GM21423 (cell line): ENCODE measurements around the gene PRELID1.
"Not testable (repeated sequence)": the region's sequence is repeated elsewhere in the genome, so short reads cannot be mapped to it uniquely, and the experiment has no call there.

Source experiments
- ATAC-seq: cut with Tn5 transposase; IDR thresholded peaks from one replicate; pipeline ENCODE4 v1.9.1; 2021; ENCODE audit warnings: mild to moderate bottlenecking, moderate library complexity; ENCODE audit not compliant: unreplicated experiment

Gene PRELID1

DNA sequence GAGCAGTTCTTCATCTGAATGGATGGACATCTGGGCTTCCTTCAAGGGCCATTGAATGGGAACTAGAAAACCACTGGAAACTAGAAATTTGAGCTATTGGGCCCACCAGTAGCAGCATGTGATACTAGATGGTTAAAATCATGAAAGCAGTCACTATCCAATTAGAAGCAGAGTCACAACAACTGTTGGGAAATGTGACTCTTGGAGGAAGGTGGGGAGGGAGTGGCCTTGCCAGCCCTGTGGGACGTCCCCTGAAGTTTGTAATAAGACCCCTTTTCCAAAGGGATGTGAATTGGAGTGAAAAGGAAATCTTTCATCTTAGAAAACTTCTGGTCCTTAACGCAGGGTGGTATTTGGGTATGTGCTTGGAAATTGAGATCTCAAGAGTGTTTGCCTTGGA, 5.7 kb upstream of the PRELID1 start:
- no peak for ATAC-seq

GRCh38 chr5:177299697-177300096, 3.9 kb upstream of the PRELID1 start:
- no peak for ATAC-seq

DNA sequence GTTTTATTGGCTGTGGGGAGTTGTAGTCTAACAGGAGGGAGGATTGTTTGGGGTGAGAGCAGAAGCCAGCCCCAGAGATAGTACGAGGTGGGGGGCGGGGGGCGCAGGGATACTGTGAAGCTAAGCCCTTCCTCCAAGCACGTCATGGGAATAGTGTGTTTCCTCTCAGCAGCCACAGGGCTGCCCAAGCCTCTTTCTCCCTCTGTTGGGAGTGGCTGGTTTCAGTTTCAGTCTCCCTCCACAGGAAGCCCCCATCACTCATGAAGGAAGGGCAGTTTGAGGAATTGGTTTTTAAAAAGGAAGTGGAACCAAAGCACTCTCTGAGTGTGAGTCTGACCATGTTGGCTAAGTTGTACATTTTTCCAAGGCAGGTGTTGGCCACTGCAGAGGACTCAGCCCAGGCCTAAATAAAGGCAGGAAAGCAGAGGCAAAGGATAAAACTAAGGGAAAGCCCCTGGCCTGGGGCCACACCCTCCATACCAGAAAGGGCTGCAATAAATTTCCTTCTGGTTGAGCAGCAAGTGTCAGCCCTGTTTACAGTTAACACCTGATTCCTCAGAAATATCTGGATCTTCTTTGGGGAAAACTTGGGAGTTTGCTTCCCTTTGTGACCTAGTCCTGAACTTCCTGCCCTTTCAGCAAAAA, 3.2 kb upstream of the PRELID1 start:
- ATAC-seq = peak; percentile 52

DNA sequence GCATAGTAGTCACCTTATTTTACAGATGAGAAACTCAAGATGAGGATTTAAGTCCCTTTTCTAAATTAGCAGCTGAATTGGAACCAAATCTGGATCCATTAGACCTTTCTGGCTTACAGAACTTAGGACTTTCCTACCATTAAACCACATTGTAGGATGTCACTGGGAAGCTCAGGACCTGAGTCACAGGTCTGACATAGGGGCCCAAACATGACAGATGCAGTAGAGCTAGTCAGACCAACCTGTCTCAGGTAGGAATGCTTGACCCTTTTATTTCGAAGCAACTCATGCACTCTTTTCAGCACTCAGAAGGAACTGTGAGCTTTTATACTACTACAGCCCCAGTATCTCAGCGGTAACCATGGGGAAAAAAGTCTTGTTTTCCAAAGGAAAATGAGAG, 2.6 kb upstream of the PRELID1 start:
- no peak for ATAC-seq

DNA sequence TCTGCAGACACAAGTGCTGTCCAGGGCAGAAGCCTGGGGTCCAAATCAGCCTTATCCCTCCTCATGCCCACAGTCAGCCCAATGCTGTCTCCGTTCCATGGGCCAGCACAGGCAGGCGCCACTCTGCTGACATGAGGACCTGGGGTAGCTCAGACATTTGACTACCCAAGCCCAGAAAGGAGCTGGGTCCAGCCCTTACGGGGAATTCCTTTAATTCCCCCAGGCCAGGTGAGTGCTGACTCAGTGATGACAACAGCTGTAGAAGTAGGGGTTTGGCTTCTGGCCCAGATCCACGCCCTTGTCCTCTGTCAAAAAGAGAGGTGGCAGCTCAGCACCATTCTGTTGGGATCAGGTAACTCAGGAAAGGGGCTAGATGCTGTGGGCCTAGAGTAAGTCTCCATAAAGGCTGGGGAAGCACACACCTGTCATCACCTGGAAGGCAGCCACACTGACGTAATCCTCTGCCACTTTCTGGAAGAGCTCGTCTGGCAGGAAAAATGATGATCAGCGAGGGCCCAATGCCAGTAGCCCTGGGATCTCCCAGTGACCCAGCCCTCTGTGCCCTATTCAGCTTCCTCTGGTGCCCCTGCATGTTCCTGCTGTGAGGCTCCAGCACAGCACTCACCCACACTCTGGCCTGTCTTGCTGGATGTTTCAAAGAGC, 2.0 kb upstream of the PRELID1 start:
- ATAC-seq = no peak

- ATAC-seq = no peak
Observed at GRCh38 chr5:177302354-177303110, 1.1 kb upstream of the PRELID1 start.

- no peak for ATAC-seq
Observed at GRCh38 chr5:177303925-177304391, 359 bp downstream of the PRELID1 start.

- ATAC-seq = no peak
Observed at GRCh38 chr5:177304392-177305119, 957 bp downstream of the PRELID1 start.

DNA sequence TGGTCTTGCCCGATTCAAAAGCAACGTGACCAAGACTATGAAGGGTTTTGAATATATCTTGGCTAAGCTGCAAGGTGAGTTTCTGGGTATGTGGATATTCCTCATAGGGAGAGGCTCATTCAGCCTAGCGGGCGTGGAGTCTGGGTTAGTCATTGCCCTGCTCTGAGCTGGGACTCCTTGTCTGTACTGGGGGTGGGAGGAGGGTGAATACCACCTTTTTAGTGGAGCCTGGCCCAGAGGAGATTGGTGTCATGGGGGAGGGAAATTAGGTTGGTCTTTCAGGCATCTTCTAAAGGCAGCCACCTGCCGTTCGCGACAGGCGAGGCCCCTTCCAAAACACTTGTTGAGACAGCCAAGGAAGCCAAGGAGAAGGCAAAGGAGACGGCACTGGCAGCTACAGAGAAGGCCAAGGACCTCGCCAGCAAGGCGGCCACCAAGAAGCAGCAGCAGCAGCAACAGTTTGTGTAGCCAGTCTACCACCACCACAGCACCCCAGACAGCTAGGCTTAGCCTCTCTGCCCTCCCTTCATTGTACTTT, 2.6 kb downstream of the PRELID1 start:
- ATAC-seq = not testable (repeated sequence)

- no peak for ATAC-seq
Observed at GRCh38 chr5:177306674-177307543, 3.3 kb downstream of the PRELID1 start.

GRCh38 chr5:177307544-177308363, 4.2 kb downstream of the PRELID1 start:
- no peak for ATAC-seq

DNA sequence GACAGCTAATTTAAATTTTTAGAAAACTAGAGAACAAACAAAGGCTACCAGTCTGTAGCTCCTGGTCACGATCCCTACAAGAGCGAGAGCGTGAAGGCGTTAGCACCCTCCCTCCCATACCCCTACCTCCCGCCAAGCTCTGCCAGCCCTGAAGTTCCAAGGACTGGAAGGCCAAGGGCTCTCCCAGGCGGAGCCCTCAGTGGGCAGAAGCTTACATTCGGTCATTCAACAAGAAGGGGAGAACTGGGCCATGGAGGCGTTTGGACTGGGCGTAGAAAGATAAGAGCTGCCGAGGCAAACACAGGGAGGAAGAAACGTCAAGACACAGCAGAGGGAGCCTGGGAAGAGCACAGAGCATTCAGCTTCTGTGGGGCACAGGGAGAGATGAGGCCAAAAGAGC, 5.1 kb downstream of the PRELID1 start:
- ATAC-seq = no peak

DNA sequence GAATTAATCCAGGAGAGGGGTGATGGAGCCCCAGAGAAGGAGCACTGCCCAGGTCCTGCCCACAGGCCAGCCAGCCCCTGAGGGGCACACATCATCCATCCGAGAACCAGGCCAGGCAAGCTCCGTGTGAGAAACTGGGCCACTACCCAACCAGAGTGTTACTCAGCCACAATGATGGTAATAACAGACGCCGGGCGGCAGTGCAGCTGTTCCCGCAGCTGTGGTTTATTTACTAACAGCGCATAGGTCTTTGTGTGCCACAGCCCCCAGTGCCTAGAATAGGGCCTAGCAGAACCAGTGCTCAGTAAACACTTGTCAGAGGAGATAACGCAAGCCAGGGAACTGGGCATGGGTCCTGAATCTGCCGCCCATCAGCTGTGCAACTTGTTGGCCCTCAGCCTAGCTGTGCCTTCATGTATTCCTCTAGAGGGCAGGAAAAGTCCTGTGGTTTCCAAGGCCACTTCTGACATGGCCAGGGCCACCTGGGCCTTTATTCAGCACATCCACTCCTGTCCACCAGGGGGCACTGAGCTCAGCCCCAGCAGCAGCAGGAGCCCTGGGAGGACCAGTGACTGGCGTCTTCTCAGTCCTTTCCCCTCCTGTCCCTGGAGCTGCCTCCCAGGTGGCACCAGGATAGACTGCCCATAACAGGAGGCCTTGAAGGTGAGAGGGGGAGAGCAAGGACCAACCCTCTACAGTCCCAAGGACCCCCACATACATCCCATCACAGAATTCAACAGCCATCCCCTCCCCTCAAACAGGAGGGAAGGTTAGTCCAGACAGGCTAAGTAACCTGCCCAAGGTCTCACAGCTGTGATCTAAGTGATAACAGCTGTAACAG, 6.0 kb downstream of the PRELID1 start:
- ATAC-seq = no peak

- ATAC-seq = no peak
Observed at GRCh38 chr5:177310332-177310731, 6.7 kb downstream of the PRELID1 start.

- no peak for ATAC-seq
Observed at GRCh38 chr5:177310757-177311391, 7.3 kb downstream of the PRELID1 start.

- no peak for ATAC-seq
Observed at GRCh38 chr5:177311392-177311722, 7.8 kb downstream of the PRELID1 start.

DNA sequence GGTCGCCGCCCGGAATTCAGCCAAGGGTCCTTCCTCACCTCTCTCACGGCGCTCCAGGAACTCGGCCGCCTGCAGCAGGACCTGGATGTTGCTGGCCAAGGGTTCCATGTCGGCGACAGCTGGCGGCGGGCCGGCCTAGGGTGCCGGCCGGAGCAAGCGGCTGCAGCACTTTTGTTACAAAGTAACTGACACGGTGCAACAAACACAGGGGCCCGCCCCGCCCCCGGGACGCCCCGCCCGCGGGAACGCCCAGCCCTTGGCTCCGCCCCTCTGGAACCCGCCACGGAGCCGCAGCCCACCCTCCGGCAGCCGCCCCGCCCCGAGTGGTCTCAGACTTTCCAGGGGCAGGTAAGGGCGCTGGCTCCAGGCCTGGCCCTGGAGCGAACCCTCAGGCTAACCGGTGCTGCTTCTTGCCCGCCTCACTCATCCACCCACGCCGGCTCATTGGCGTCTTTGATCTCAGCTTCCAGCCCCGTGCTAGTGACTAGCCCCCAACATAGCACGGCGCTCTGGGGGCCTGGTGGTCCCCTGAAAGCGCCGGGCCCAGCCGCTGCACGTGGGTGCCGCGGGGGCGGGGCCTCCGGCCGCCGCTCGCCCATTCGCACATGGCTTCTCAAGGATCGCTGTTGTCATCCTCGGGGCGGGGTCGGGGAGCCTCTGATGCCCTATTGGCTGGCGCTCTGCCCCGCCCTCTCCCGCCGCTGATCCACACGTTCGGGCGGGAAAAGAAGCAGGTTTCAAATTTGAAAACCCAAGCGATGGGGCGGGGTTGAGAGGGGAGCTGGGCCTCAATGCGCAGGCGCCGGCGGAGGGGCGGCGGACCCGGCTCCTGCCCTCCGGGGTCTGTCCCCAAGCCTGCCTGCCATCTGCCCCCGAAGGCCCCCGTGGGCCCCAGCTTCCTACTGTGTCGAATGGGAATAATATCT, 8.4 kb downstream of the PRELID1 start, which contains the start of gene MXD3:
TSS of gene MXD3 (minus strand) at position 176 of the 926 bp plus-strand sequence. CDS start at position 108, 68 bp downstream.
- peak; percentile 75 for ATAC-seq
